ENCODE data around the gene DLG1. TPM values are rescaled to one million over a fixed set of nuclear protein-coding genes. Genes with fewer than 3 reads are reported as not detected.
A peak's percentile ranks its signal among the peaks of the same experiment; 100 is the strongest.

The DLG1 gene
- total RNA-seq, 2 experiments from 2014 or later, result 72.2 to 76.6 TPM

DNA sequence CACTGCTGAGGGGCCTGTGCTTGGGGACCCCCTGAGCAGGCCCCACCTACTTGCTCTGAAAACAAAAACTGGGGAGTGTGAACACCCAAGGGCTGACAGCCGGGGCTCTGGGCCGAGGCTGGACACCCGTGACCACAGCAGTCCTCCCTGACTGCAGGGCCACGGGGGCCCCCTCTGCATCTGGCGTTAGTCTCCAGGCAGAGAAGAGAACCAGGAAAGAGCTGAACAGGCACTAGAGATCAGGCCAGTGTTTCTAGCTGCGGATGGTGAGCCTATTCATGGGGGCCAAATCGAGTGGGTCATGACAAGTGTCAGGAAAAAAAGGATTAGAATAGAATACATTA is 285.9 kb downstream of the DLG1 start:
- no peaks in the 10 kb centered on the region for H3K27me3 Mint-ChIP-seq (ENCODE audit: low read depth)
- ATAC-seq (no peak), DNase-seq (no peak)
- POLR2A ChIA-PET, result no interaction called here
- no peaks in the 10 kb centered on the region for H3K9me3 Mint-ChIP-seq (ENCODE audit: insufficient read depth)
- no peaks in the 10 kb centered on the region for H3K4me1 Mint-ChIP-seq (ENCODE audit: low read depth)
- no peaks in the 10 kb centered on the region for H3K36me3 Mint-ChIP-seq (ENCODE audit: low read depth)
- CTCF ChIA-PET, result no interaction called here
- no peak overlapping the region for H3K27ac Mint-ChIP-seq
- H3K4me3 Mint-ChIP-seq, result no peak overlapping the region

DNA sequence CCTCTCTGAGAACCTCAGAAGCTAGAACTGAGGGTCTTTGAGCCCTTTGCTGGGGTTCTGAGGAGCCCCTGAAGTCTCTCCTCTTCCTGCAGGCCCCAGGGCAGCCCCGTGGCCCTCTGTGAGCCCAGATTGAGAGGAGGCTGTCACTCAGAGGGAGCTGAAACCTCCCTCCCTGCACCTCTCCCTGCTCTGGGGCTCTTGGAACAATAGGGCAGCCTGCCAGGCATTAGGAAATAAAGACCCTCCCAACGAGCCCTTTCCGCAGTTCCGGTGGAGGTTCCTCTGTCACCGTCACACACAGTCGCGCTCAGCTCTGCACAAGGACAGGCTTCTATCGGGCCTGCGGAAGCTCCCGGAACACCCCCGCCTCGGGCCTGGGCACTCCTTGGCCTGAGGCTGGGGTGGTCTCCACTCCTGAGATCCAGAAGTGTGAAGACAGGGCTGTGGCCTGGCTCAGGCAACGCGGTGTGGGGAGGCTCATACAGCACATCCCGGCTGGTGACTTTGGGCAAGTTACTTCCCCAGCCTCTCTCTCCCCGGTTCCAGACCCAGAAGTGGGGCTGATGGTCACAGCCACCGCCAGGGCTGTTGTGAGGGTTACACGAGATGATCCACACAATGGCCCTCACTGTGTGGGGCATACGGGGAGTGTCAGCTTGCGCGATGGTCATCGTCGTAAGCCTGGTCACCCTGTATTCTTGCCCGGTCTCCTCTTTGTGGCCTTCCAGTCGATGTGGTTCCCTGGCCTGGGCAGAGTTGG is 286.5 kb downstream of the DLG1 start:
- Mint-ChIP-seq H3K36me3 (ENCODE audit: low read depth) (no peaks in the 10 kb centered on the region), H3K27me3 (ENCODE audit: low read depth) (no peaks in the 10 kb centered on the region), H3K4me1 (ENCODE audit: low read depth) (no peaks in the 10 kb centered on the region), H3K4me3 (no peak overlapping the region), H3K27ac (no peak overlapping the region), H3K9me3 (ENCODE audit: insufficient read depth) (no peaks in the 10 kb centered on the region)
- ChIA-PET POLR2A (no interaction called here), CTCF (no interaction called here)
- DNase-seq (no peak), ATAC-seq (no peak)

DNA sequence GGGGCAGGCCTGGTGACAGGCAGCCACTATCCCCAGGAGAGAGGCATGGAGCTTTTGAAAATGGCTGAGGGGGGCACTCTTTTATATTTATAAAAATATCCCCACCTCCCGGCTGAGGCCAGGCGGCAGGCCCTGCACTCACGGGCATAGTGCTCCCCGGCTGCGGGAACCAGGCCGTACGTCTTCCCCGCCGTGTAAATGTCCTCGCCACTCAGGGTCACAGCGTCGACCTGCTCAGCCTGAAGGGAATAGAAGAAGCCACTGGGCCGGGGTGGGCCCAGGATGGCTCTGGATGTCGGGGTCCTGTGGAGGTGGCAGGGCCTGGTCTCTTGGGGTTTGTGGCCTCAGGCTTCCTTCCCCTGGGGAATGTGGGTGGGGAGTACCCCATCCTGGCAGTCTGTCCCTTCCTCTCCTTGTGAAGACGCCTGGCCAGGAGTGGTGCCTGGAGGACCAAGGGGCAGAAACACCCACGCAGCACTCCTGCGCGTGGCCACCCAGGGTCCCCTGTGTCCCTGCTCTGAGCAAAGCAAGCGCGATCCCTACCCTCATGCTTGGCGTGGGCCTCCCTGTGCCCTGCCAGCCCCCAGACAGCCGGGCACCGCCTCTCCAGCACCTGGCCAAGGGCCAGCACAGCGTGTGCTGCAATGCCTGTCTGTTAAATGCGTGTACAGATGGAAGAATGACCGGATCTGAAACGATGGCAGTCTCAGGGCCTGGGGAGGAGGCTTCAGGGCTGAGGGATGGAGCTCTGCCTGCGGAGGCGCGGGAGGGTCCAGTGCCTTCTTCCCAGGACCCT is 287.7 kb downstream of the DLG1 start:
- H3K27ac Mint-ChIP-seq, result no peak overlapping the region
- no peaks in the 10 kb centered on the region for H3K4me1 Mint-ChIP-seq (ENCODE audit: low read depth)
- no peak for DNase-seq
- no peaks in the 10 kb centered on the region for H3K36me3 Mint-ChIP-seq (ENCODE audit: low read depth)
- POLR2A ChIA-PET, result no interaction called here
- H3K4me3 Mint-ChIP-seq, result no peak overlapping the region
- H3K27me3 Mint-ChIP-seq (ENCODE audit: low read depth), result no peaks in the 10 kb centered on the region
- CTCF ChIA-PET, result no interaction called here
- ATAC-seq, result no peak
- H3K9me3 Mint-ChIP-seq (ENCODE audit: insufficient read depth), result no peaks in the 10 kb centered on the region

DNA sequence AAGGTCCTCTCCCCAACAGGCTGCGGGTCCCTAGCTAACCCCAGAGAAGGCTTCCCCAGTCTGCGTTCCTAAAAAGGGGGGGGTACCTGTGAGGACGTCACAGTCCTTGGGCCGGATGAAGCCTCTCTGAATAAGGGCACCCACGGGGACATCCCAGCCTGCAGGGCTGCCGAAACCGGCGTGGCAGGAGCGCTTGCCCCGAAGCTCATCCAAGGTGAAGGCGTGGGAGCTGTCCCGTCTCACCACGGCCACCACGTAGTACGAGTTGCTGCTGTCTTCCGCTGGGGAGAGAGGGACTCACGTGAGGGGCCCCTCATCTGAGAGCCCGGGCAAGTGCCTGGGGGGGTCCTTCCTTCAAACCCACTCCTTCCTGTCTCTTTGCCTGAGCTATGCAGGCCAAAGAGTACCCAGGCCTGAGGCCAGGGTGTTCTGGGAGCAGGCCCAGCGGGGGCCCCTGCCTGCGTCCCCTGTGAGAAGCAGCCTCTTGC is 288.8 kb downstream of the DLG1 start:
- peaks cover 2% of the 10 kb centered on the region for H3K27me3 Mint-ChIP-seq (ENCODE audit: low read depth)
- no peak for ATAC-seq
- H3K9me3 Mint-ChIP-seq (ENCODE audit: insufficient read depth), result no peaks in the 10 kb centered on the region
- CTCF ChIA-PET, result no interaction called here
- DNase-seq, result no peak
- no peaks in the 10 kb centered on the region for H3K36me3 Mint-ChIP-seq (ENCODE audit: low read depth)
- H3K4me1 Mint-ChIP-seq (ENCODE audit: low read depth), result peaks cover under 1% of the 10 kb centered on the region
- H3K27ac Mint-ChIP-seq, result no peak overlapping the region
- POLR2A ChIA-PET, result no interaction called here
- no peak overlapping the region for H3K4me3 Mint-ChIP-seq

DNA sequence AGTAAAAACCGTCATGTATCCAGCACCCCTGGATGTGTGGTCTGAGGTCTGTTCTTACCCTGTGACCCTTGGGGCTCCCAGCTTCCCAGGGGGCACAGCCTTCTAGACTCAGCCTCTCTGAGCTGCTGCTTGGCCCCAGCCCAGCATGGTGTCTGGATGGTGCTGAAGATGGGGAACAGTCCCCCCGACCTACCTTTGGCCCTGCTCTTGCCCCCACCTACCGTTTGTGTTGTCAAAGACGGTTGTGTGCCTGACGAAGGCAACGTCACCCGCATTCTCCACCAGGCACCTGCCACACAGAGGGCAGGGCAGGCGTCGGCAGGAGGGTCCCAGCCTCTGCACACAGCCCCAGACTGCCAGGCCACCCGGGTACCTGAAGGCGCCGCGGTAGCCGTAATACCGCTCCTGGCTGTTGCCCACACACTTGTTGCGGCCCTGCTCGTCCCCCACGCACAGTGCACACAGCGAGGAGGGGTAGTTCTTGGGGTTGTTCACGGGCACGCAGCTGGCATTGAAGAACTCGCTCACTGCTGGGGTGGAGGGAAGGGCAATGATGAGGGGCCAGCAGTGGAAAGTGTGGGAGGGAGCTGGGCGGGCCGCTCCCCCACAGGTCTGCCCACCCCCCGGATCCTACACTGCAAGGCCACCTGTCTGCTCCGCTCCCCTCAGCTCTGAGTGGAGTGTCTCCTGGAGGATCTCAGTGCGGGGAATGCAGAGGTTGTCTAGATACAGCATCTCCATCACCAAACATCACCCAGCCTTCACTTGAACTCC is 289.8 kb downstream of the DLG1 start:
- DNase-seq, result no peak
- H3K27ac Mint-ChIP-seq, result no peak overlapping the region

DNA sequence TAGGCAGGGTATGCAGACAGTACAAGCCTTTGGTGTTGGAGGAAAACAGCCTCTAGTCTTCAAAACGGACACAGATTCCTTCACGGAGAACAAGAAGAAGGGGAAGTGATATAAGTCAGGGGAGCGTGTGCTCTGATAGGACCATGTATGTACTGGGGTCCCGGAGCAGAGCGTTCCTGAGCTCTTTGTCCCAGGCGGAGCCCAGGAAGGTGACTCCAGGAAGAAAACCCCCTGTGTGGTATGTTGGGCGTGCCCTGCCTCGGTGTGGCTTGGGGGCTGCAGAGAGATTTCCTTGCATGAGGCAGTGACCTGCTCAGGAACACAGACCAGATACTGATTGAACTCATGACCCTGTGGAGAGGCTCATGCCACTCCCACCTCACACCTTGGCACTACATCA is 290.5 kb downstream of the DLG1 start:
- Mint-ChIP-seq H3K9me3 (ENCODE audit: insufficient read depth) (no peaks in the 10 kb centered on the region), H3K36me3 (ENCODE audit: low read depth) (no peaks in the 10 kb centered on the region), H3K27ac (no peak overlapping the region), H3K4me3 (no peak overlapping the region), H3K27me3 (ENCODE audit: low read depth) (peaks cover 2% of the 10 kb centered on the region), H3K4me1 (ENCODE audit: low read depth) (peaks cover 9% of the 10 kb centered on the region)
- ChIA-PET POLR2A (no interaction called here), CTCF (no interaction called here)
- DNase-seq (no peak), ATAC-seq (no peak)

More for the DNA sequence above, 289.8 kb downstream of the DLG1 start:
- Mint-ChIP-seq H3K4me1 (ENCODE audit: low read depth) (peaks cover 9% of the 10 kb centered on the region), H3K27me3 (ENCODE audit: low read depth) (peaks cover 2% of the 10 kb centered on the region), H3K36me3 (ENCODE audit: low read depth) (no peaks in the 10 kb centered on the region), H3K4me3 (no peak overlapping the region), H3K9me3 (ENCODE audit: insufficient read depth) (no peaks in the 10 kb centered on the region)
- POLR2A ChIA-PET, result no interaction called here
- ATAC-seq, result no peak
- CTCF ChIA-PET, result no interaction called here

DNA sequence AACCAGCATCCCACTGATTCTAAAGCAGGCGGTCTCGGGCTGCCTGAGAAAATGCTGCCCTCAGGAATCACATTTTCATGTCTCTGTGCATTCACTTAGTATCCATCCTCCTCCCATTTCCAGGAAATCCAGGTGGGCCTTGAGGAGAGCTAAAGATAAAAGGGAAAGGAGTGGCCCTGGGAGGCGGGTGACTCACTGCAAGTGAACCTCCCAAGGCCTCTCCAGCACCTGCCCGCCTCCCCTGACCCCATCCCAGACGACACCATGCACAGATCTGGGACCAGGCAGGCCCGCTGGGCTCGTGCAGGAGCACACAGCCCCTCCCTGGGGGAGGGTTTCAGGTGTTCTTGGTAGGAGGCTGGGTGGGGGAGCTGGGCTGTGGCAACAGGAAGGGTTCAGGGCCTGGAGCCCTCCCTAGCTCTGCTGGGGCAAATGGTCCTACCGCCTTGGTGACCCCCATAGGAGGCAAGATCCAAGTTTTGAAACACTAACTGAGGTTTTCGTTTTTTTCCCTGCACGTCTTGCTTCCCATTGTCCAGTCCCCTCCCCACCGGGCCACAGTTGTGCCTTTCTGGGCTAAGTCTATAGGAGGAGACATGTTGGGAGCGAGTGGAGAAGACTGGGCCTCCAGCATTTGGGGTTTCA is 291.0 kb downstream of the DLG1 start:
- Mint-ChIP-seq H3K4me3 (no peak overlapping the region), H3K27ac (no peak overlapping the region), H3K27me3 (ENCODE audit: low read depth) (peaks cover 2% of the 10 kb centered on the region), H3K36me3 (ENCODE audit: low read depth) (no peaks in the 10 kb centered on the region), H3K4me1 (ENCODE audit: low read depth) (peaks cover 9% of the 10 kb centered on the region), H3K9me3 (ENCODE audit: insufficient read depth) (no peaks in the 10 kb centered on the region)
- ChIA-PET POLR2A (no interaction called here), CTCF (interaction anchor here (0.5 to 1.1 kb wide), 2 partner anchors 180 to 490 kb away, joined by 3 read pairs; no protein-coding TSS in a partner anchor)
- no peak for DNase-seq
- ATAC-seq, result no peak

DNA sequence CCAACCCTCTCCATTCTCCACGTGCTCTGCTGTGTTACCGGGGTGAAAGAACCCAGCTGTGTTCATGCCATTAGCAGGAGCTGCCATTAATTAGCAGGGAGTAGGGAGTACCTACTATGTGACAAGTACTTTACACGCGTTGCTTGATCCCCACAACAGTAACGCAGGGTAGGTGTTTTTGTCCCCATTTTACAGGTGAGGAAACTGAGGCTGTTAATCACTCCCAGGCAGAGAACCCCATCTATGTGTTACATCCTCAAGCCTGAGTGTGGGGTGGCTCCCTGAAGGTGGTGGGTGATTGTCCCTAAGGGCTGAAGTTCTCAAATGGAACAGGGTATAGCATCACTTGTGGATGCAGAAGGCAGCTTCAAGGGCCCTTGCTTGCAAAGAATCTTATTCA is 291.6 kb downstream of the DLG1 start:
- POLR2A ChIA-PET, result no interaction called here
- Mint-ChIP-seq H3K9me3 (ENCODE audit: insufficient read depth) (no peaks in the 10 kb centered on the region), H3K4me1 (ENCODE audit: low read depth) (peaks cover 9% of the 10 kb centered on the region), H3K27ac (no peak overlapping the region), H3K36me3 (ENCODE audit: low read depth) (no peaks in the 10 kb centered on the region), H3K4me3 (no peak overlapping the region), H3K27me3 (ENCODE audit: low read depth) (peaks cover 2% of the 10 kb centered on the region)
- DNase-seq (no peak), ATAC-seq (no peak)
- CTCF ChIA-PET, result interaction anchor here (0.5 to 1.3 kb wide), 3 partner anchors 15 to 491 kb away, joined by 3 read pairs; no protein-coding TSS in a partner anchor

DNA sequence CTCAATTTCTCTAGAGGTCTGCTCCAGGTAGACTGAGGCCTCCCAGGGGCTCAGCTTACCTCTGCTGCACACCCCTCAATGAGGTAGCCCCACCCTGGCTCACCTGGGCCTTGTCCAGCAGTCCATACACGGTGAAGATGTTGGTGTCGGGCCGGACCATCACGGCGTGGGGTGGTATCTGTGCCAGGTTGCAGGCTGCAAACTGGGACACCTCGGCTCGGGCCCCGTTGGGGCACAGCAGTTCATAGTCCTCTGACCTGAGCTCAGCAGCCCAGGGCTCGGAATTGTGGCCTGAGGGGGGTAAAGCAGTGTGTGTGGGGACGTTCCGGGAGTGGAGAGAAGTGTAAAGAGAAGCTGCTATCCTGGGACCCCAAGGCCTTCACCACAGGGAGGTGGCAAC is 292.0 kb downstream of the DLG1 start:
- Mint-ChIP-seq H3K9me3 (ENCODE audit: insufficient read depth) (no peaks in the 10 kb centered on the region), H3K36me3 (ENCODE audit: low read depth) (no peaks in the 10 kb centered on the region), H3K27me3 (ENCODE audit: low read depth) (peaks cover 2% of the 10 kb centered on the region), H3K4me3 (no peak overlapping the region), H3K4me1 (ENCODE audit: low read depth) (peaks cover 12% of the 10 kb centered on the region), H3K27ac (no peak overlapping the region)
- POLR2A ChIA-PET, result interaction anchor here (0.5 kb wide), 1 partner anchor 36 kb away, joined by 3 read pairs; no protein-coding TSS in a partner anchor
- ATAC-seq (no peak), DNase-seq (no peak)
- CTCF ChIA-PET, result interaction anchor here (1.1 to 6.1 kb wide), 3 partner anchors 16 to 181 kb away, joined by 3 to 41 read pairs (median 3); partner anchors contain the start of gene MELTF

DNA sequence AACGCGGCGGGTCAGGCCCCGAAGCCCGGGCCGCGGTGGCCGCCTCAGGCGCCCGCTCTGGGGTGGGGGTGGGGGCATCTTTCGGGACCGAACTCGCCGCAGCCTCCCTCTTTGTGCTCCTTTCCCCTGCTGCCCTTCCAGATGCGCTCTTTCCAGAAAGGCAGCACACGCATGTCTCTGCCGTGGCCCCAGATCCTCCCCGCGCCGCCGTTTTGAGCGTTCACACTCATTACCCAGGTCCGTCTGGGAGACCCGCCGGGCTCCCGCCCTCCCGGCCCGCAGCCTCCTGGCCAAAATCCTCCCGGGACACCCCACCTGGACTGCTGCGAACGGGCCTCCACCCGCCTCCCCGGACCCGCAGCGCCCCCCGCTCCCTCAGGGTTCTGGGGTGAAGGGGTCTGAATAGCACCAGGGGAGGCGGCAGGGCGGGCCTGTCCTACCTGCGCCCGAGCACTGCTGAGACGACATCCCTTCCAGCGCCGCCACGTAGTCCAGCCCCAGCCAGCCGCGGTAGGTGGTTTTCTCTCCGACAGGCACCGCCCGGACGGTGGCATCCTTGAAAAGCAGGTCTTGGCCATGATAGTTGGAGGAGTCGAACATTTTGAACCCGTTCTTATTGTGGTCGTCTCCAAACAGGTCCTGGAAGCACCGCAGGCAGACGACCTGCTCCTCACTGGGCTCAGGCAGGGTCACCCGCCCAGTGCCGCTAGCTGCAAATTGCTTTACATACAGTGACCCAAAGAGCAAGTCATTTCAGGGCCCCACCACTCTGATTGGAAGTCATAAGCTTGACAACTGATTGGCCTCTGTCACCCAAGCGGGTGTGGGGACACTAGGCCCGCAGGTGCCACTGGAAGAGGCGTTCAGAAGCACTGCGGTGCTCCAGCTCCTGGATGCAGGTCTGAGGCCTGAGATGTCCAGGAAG is 294.7 kb downstream of the DLG1 start:
- Mint-ChIP-seq H3K27ac (peak overlapping the region; percentile 87), H3K4me1 (ENCODE audit: low read depth) (peaks cover 12% of the 10 kb centered on the region), H3K4me3 (peak overlapping the region; percentile 77), H3K9me3 (ENCODE audit: insufficient read depth) (no peaks in the 10 kb centered on the region), H3K36me3 (ENCODE audit: low read depth) (no peaks in the 10 kb centered on the region), H3K27me3 (ENCODE audit: low read depth) (peaks cover 2% of the 10 kb centered on the region)
- ChIA-PET POLR2A (interaction anchor here (0.7 to 1.5 kb wide), 2 partner anchors 25 to 112 kb away, joined by 3 read pairs; partner anchors contain the start of gene MELTF), CTCF (interaction anchor here (0.7 to 6.1 kb wide), 7 partner anchors 22 to 184 kb away, joined by 3 to 41 read pairs (median 3); partner anchors contain the start of gene MELTF)
- DNase-seq (peak; percentile 41), ATAC-seq (peak; percentile 10)

All from activated CD8-positive, alpha-beta T cell treated with anti-CD3 and anti-CD28 coated beads, Interleukin-2, amount 10 ng/mL, durations not matched to agents 7 days and 5 days (primary cell).